ENCODE data around the gene EML4. TPM values are rescaled to one million over a fixed set of nuclear protein-coding genes. Genes with fewer than 3 reads are reported as not detected.

The EML4 gene
- total RNA-seq, 4 donors from 2014 or later = 14.5 to 23.2 (median 17.8) TPM

DNA sequence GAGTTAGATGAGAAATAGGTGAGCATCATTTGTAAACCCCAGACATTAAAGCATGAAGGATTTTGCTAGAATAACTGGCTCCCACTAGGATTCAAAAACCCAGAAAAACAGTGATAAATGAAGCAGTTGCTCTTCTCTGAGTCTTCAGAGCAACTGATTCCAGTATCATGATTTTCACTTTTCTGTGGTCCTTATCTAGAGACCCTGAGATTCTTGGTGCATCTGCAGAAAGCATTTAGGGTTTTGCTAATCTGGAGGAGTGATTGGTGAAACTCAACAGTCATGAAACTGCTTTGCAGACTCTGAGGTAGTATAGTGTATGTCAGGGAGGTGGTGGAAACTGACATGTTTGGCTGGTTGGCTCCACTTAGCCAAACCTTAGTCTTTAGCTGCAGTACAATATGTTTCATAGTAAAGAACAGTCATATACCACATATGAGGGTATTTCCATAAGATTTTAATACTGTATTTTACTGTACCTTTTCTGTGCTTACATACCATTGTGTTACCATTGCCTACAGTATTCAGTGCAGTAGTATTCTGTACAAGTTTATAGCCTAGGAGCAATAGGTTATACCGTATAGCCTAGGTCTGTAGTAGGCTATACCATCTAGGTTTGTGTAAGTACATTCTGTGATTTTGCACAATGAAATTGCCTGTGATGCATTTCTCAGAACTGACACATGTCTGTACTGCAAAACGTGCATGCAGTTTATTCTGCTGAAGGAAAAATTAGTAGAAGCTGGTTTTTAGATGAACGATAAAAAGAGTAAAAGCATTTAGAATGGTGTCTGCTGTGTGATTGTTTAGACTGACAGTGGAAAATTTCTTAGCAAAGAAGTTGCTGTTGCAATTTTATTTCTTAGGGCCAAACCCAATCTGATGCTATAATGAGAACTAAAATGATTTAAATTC lies 23.8 kb downstream of the EML4 start:
- WGBS = 54% methylated on average over 3 of the region's 3 CpGs
- TF ChIP-seq EP300 (IDR thresholded peaks at IDR 0.05) = no peak
- TF ChIP-seq POLR2A (IDR thresholded peaks at IDR 0.05; ENCODE audit: low read depth) = no peak
- no peak for TF ChIP-seq POLR2AphosphoS5 (IDR thresholded peaks at IDR 0.05)
- TF ChIP-seq, protein P1, sequence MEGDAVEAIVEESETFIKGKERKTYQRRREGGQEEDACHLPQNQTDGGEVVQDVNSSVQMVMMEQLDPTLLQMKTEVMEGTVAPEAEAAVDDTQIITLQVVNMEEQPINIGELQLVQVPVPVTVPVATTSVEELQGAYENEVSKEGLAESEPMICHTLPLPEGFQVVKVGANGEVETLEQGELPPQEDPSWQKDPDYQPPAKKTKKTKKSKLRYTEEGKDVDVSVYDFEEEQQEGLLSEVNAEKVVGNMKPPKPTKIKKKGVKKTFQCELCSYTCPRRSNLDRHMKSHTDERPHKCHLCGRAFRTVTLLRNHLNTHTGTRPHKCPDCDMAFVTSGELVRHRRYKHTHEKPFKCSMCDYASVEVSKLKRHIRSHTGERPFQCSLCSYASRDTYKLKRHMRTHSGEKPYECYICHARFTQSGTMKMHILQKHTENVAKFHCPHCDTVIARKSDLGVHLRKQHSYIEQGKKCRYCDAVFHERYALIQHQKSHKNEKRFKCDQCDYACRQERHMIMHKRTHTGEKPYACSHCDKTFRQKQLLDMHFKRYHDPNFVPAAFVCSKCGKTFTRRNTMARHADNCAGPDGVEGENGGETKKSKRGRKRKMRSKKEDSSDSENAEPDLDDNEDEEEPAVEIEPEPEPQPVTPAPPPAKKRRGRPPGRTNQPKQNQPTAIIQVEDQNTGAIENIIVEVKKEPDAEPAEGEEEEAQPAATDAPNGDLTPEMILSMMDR (IDR thresholded peaks at IDR 0.05) = no peak
- H3K27me3 ChIP-seq = no peaks in the 10 kb centered on the region
- intact Hi-C loops (cut with DNase I) = no loop called here
- H3K9me3 ChIP-seq = no peaks in the 10 kb centered on the region
- H3K36me3 ChIP-seq = no peaks in the 10 kb centered on the region
- H3K4me3 ChIP-seq = no peak overlapping the region
- no peak for DNase-seq (ENCODE audit: extremely low spot score)
- H3K27ac ChIP-seq (replicated peaks in 1 of 4) = no peak overlapping the region
- H3K4me1 ChIP-seq = peaks cover 12 to 28% (median 17%) of the 10 kb centered on the region in 4 donors

DNA sequence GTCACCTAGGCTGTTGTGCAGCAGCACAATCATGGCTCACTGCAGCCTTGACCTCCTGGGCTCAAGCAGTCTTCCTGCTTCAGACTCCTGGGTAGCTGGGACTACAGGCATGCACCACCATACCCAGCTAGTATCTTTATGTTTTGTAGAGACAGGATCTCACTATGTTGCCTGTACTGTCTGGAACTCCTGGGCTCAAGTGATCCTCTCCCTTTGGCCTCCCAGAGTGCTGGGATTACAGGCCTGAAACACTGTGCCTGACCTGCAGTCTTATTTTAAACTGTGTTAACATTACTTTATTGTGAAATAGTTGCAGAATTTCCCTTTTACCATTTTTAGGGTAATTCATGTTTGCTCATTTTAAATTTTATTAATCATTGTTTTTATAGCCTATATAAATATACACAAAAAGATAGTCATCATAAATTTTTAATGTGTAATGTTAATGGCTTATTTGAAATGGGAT lies 24.6 kb downstream of the EML4 start:
- Histone ChIP-seq H3K4me1 (peaks cover 12 to 28% (median 17%) of the 10 kb centered on the region in 4 donors), H3K9me3 (no peaks in the 10 kb centered on the region), H3K27me3 (no peaks in the 10 kb centered on the region), H3K4me3 (no peak overlapping the region), H3K36me3 (no peaks in the 10 kb centered on the region), H3K27ac (replicated peaks in 1 of 4) (no peak overlapping the region)
- intact Hi-C loops (cut with DNase I) = no loop called here
- no peak for TF ChIP-seq POLR2A (IDR thresholded peaks at IDR 0.05; ENCODE audit: low read depth)
- TF ChIP-seq POLR2AphosphoS5 (IDR thresholded peaks at IDR 0.05) = no peak
- DNase-seq (ENCODE audit: extremely low spot score) = no peak

DNA sequence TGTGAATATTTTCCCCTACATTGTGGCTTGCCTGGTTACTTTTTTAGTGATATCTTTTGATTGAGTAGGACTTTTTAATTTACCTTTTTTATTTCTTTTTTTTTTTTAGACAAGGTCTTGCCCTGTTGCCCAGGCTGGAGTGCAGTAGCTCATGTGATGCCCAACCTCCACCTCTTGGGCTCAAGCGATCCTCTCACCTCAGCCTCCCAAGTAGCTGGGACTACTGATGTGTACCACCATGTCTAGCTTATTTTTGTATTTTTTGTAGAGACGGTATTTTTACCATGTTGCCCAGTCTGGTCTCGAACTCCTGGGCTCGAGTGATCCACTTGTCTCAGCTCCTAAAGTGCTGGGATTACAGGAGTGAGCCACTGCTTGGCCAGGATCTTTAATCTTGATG lies 25.3 kb downstream of the EML4 start:
- H3K27ac ChIP-seq (replicated peaks in 1 of 4) = no peak overlapping the region
- no peaks in the 10 kb centered on the region for H3K27me3 ChIP-seq
- WGBS = 99% methylated on average over 4 of the region's 4 CpGs
- H3K9me3 ChIP-seq = no peaks in the 10 kb centered on the region
- no peak for DNase-seq (ENCODE audit: extremely low spot score)
- TF ChIP-seq, protein P1 (IDR thresholded peaks at IDR 0.05) = no peak
- no peak for TF ChIP-seq POLR2A (IDR thresholded peaks at IDR 0.05; ENCODE audit: low read depth)
- TF ChIP-seq POLR2AphosphoS5 (IDR thresholded peaks at IDR 0.05) = no peak
- no peak for TF ChIP-seq EP300 (IDR thresholded peaks at IDR 0.05)
- intact Hi-C loops (cut with DNase I) = no loop called here
- peaks cover 12 to 28% (median 17%) of the 10 kb centered on the region in 4 donors for H3K4me1 ChIP-seq
- H3K4me3 ChIP-seq = no peak overlapping the region
- no peaks in the 10 kb centered on the region for H3K36me3 ChIP-seq

DNA sequence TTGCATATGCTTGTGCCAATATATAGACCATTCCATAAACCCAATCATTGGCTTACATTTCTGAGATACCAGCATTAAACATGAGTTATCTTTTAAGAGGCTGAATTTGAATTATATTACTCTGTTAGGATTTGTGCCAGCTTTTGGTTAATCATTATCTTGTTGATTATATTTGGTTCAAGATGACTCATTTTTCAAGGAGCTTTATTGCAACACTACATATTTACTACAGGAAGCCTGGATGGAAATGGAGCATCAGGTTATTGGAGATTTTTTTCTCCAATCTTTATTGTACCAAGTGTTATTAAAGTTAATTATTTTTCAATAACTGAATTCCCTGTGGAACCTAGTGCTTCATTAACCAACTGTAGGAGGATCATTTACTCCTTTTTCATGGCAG lies 26.4 kb downstream of the EML4 start:
- H3K4me3 ChIP-seq = no peak overlapping the region
- H3K27ac ChIP-seq (replicated peaks in 1 of 4) = no peak overlapping the region
- intact Hi-C loops (cut with DNase I) = loop anchor here (5.0 kb wide), 1 partner anchor 98 kb away; no protein-coding TSS in a partner anchor
- H3K36me3 ChIP-seq = no peaks in the 10 kb centered on the region
- no peak for DNase-seq (ENCODE audit: extremely low spot score)
- H3K4me1 ChIP-seq = peaks cover 12 to 32% (median 22%) of the 10 kb centered on the region in 4 donors
- H3K27me3 ChIP-seq = no peaks in the 10 kb centered on the region
- no peaks in the 10 kb centered on the region for H3K9me3 ChIP-seq
- TF ChIP-seq POLR2A (IDR thresholded peaks at IDR 0.05; ENCODE audit: low read depth) (no peak), EP300 (IDR thresholded peaks at IDR 0.05) (no peak), POLR2AphosphoS5 (IDR thresholded peaks at IDR 0.05) (no peak)
- TF ChIP-seq, protein P1 (IDR thresholded peaks at IDR 0.05) = no peak

DNA sequence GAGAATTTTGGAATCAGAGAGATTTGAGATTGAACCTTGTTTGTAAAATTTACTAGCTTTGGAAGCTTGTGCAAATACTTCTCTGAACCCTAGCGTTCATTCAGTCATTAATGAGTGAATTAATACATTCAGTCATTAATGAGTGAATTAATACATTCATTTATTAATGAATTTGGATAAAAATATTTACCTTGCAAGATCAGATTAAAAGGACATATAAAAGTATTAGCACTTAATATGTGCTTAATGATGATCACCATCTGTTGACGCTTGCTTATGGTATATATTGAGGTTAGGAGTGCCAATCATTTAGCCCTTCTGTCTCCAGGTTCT lies 26.9 kb downstream of the EML4 start:
- TF ChIP-seq, protein P1 (IDR thresholded peaks at IDR 0.05) = no peak
- TF ChIP-seq POLR2AphosphoS5 (IDR thresholded peaks at IDR 0.05) (no peak), EP300 (IDR thresholded peaks at IDR 0.05) (no peak)
- Histone ChIP-seq H3K27ac (replicated peaks in 1 of 4) (no peak overlapping the region), H3K4me3 (no peak overlapping the region), H3K36me3 (no peaks in the 10 kb centered on the region), H3K27me3 (no peaks in the 10 kb centered on the region), H3K4me1 (peaks cover 12 to 32% (median 27%) of the 10 kb centered on the region in 4 donors), H3K9me3 (no peaks in the 10 kb centered on the region)
- intact Hi-C loops (cut with DNase I) = loop anchor here (5.0 kb wide), 1 partner anchor 99 kb away; no protein-coding TSS in a partner anchor
- 98% methylated on average over 2 of the region's 2 CpGs for WGBS
- DNase-seq (ENCODE audit: extremely low spot score) = no peak
